ENCODE measurements around the gene COX5B. TPM values are rescaled to one million over a fixed set of nuclear protein-coding genes. Genes with fewer than 3 reads are reported as not detected.
"Not testable (repeated sequence)": the region's sequence is repeated elsewhere in the genome, so short reads cannot be mapped to it uniquely, and the experiment has no call there.

COX5B gene
- total RNA-seq, 1 experiment from 2014 or later, result 262 TPM

DNA sequence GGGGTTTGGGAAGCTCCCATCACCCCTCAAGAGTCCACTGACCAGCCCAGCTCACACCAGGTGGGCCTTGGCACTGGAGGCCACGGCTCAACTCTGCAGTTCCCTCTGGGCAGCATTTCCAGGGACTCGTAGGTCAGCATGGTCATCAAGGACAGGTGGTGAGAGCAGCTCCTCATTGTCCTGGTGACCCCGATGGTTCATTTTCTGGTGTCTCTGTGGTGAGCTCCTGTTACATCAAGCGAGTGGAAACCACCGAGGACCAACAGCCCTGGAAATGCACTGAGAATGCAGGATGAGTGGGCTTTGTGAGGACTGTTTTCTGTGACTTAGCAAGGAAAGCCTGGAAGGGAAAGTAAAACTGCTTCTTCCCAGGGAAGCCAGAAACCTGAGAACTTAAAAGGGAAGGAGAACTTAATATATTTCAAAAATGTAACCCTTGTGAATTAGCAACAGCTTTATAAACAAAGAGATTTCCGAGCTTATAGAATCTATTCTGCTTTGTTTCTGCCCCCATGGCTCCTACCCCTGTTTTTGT lies 26.8 kb downstream of the COX5B start:
- DNase-seq (ENCODE audit: low read depth), result not testable (repeated sequence)

DNA sequence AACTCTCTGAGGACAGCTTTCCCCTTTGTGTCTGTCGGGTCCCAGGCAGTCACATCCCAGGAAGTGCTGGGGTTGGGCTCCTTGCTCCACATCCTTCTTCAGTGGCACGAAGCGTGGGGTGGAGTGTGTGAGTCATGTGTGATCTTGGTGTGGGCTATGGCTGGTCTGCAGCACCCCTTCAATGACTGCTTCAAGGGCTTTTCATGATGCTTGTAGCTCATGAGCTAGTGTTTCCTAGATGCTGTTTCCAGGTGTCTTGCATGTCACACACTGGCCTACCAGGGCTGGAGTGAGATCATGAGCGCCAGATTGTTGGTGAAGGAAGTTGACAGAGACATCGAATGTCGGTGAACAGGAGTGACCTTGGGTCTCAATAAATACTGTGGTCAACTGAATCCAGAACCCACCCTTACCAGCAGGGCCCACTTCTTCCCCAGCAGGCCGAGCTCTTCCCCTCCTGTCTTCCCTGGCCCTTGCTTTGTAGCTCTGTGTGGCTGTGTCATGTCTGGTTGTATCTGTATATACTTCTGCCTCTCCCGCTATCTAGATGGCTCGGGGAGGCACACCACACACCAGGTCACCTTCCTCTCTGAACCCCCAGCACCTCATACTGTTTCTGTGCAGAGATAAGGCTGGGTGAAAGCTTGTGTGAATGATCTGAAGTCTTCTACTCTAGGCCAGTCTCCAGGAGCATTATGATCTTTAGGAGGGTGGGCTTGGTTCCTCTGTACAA lies 27.5 kb downstream of the COX5B start:
- peak; percentile 26 for DNase-seq (ENCODE audit: low read depth)

DNA sequence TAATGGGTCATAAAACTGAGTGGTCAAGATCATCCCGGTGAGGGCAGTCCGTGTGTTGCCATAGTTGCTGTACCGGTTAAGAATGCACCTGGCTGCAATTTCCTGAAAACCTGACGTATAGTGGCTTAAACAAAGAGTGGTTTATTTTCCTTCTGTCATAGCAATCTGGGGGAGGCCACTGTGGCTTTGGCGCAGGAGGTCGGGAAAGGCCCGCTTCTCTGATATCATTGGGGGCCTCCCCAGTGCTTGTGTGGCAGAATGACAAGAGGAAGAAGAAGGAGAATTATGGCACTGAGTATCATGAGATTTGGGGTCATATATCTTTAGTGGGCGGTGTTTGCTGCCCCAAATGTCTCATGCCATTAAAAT lies 28.0 kb downstream of the COX5B start:
- DNase-seq (ENCODE audit: low read depth), result no peak

DNA sequence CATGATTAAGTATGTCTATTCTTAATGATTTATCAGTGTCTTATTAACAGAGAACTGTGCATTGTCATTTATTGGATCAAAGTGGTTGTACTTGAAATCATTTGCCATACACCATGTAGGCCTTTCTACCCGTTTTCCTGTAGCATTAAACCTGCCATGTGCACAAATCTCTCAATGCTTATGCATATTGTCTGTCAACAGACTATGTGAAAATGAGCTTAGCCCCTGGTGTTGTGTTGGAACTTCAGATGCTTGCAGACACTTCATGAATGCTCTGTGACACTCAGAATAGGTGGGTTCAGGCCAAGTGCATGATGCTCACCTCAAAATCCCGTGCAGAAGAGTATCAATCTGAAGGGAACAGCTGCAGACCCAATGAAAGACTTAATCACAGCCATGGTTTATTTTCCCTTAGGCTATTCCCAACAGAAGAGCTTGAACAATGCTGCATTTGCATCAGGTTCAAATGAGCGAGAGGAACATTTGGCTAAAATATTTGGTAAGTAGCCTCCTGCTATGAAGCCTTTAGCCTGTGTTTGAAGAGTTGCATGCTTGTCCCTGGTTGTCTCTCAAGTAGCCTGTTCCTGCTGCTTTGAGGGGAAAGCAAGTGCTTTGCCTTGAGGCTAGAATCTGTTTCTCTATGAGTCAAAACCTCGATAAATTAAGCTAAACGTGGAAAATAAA lies 29.7 kb downstream of the COX5B start:
- no peak for DNase-seq (ENCODE audit: low read depth)

DNA sequence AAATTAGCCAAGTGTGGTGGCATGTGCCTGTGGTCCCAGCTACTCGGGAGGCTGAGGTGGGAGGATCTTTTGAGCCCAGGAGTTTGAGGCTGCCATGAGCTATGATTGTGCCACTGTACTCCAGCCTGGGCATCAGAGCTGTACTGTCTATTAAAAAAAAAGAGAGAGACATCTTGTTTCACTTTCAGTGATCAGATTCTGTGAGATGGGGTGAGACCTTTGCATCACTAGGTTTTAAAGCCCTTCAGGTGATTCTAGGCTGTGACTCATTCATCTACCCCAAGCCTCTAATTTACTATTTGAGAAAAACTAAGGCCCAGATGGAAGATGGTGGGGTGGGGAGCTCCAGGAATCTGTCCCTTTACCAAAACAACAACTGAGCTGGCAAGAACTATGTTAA lies 30.8 kb downstream of the COX5B start:
- DNase-seq (ENCODE audit: low read depth), result no peak

DNA sequence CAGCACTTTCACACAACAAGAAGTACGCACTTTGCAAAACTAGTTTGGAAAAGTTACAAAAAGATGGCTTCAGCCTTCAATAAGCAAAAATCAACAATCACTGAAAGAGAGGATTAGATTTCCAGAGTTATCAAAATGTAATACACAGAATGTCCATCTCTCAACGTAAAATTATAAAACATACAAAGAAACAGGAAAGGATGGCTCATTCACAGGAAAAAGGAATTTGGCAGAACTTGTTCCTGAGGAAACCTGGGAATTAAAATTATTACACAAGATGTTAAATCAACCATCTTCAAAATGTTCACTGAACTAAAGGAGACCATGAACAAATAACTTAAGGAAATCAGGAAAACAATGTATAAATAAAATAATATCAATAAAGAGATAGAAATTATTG lies 31.6 kb downstream of the COX5B start:
- no peak for DNase-seq (ENCODE audit: low read depth)

DNA sequence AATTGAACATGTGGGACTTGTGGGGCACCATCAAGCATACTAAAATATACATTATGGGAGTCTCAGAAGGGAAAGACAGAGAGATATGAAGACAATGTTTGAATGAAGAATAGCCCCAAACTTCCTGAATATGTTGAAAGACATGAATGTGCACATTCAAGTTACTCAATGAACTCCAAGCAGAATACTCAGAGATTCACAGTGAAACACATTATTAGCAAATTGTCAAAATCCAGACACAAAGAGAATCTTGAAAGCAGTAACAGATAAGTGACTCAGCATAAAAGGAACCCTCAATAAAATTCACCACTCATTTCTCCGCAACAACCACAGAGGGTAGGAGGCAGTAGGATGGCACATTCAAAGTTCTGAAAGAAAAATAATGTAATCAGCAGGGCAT lies 32.4 kb downstream of the COX5B start:
- peak; percentile 29 for DNase-seq (ENCODE audit: low read depth)

DNA sequence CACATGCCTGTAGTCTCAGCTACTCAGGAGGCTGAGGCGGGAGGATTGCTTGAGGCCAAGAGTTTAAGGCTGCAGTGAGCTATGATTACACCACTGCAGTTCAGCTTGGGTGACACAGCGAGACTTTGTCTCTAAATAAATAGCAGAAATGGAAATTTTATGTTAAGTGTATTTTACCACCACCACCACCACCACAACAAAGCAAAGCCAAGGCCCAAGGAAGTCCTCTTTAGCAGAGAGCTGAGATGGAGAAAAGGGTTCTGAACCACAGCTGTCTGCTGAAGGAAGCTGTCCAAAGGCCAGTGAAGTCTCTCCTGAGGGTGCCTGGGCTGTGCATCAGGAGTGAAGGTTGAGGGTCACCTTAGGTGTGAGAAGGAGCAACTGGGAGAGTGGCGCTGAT lies 41.4 kb downstream of the COX5B start:
- DNase-seq (ENCODE audit: low read depth), result not testable (repeated sequence)

DNA sequence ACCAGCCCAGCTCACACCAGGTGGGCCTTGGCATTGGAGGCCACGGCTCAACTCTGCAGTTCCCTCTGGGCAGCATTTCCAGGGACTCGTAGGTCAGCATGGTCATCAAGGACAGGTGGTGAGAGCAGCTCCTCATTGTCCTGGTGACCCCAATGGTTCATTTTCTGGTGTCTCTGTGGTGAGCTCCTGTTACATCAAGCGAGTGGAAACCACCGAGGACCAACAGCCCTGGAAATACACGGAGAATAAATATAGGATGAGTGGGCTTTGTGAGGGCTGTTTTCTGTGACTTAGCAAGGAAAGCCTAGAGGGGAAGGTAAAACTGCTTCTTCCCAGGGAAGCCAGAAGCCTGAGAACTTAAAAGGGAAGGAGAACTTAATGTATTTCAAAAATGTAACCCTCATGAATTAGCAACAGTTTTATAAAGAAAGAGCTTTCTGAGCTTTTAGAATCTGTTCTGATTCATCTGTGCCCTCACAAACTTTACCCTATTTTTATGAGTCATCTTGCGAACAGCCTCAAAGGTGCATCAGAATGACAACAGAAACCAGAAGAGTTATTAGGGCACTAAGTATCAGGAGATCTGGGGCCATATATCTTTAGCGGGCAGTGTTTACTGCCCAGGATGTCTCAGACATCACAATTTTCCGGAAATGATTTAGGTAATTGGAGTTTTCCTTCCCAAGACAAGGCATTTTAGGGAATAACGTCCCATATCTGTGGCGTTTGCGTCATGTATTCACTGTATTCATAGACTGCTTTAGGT lies 42.4 kb downstream of the COX5B start:
- DNase-seq (ENCODE audit: low read depth), result peak; percentile 33

DNA sequence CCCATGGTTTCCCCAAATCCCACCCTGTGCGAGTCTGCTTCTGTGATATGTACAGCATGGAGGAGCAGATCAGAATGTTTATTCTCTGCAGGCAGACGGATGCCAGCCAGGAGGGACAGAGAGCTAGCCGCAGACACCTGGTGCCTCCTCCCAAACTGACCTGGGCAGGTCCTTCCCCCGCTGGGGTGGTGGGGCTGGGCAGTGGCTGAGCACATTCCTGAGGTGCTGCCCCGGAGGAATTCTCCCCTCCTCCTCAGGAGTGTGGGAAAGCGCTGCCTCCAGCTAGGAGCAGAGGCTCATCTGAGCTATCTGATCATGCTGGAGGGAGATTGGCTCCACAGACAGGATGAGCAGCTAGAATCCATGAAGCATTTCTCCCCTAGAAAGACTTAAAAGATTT lies 45.3 kb downstream of the COX5B start:
- no peak for DNase-seq (ENCODE audit: low read depth)

DNA sequence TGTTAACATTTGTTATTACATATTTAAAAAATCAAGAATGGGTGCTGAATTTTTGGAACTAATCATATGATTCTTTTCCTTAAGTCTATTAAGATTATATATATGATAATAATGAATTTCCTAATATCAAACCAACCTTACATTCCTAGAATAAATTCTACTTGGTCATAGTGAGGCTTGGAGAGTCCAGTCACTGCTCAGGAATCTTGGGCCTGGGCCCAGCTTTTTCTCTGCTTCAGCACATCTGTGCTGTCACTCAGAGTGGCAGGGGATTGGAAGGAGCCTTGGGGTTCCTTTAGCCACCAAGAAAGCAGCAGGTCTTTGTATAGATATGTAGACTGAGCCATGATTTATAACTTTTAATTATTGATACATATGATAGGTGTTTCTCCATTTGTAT lies 47.6 kb downstream of the COX5B start:
- peak; percentile 50 for DNase-seq (ENCODE audit: low read depth)

DNA sequence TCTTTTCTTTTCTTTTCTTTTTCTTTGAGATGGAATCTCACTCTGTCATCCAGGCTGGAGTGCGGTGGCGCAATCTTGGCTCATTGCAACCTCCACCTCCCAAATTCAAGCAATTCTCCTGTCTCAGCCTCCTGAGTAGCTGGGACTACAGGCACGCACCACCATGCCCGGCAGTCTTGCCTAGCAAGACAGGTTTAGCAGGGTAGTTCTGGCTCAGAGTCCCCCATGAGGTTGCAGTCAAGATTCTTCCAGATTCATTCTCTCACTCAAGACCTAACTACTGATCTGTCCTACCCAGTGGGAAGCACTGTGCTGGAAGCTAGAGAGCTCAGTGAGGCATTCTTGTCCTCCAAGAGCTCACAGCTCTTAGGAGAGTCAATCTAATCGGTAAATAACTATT lies 49.9 kb downstream of the COX5B start:
- no peak for DNase-seq (ENCODE audit: low read depth)

DNA sequence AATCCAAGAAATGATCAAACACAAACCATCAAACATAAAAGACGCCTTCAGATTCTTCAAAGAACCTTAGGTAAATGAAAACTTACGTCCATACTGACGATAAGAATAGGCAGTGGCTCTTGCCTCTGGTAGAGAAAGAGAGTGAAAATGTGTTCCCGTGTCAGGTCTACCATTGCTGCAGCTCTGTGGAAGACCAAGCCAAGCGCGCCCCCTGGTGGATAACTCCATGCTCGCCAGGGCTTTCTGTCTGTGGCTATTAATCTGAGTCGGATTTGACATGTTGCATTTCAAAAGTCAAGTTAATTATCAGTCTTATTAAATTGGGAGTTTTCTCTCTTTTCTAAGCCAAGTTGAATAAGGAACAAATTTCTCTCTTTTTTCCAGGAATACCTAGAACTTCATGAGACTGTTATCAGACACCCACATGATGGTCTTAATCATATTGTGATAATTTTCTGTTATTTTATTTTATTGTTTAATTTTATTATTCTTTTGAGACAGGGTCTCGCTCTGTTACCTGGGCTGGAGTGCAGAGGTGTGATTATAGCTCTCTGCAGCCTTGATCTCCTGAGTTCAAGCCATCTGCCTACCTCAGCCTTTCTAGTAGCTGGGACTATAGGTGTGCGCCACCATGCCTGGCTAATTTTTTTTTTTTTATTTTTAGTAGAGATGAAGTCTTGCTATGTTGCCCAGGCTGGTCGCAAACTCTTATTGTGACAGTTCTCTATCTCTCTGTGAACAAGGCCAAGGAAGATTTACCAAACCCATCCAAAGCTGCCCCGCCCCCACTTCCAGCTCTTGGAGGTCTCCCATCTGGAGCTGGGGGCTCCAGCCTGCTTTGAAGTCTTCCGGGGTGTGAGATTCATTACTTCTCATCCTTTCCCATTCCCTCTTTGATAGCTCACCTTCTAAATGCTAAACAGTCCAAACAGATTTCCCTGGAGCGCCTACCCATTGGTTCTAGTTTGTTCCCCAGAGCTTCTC lies 51.7 kb downstream of the COX5B start:
- peak; percentile 69 for DNase-seq (ENCODE audit: low read depth)

Small RNA genes within 50 kb of the gene (small RNA-seq; reads per million reads assigned to genes)
- gene RNU4-8P, result 0.48 reads per million, percentile 53 among the genes with 10 or more reads in this experiment

Other genes with a start within 250 kb of the COX5B start
- 2.5 and 5.3 TPM in 2 replicates for gene ANKRD36B, start 56.2 kb upstream of the COX5B start, total RNA-seq (2014; rRNA removed; shearing (Covaris generic))
- gene ACTR1B, start 18.0 kb downstream of the COX5B start, total RNA-seq (2014; rRNA removed; shearing (Covaris generic)), result 46.7 and 46.9 TPM in 2 replicates
- 1.0 and 1.7 TPM in 2 replicates for gene C2orf92, start 23.7 kb downstream of the COX5B start, total RNA-seq (2014; rRNA removed; shearing (Covaris generic))
- 0.47 TPM in 1 of 2 replicates, not detected in the other for gene ZAP70, start 67.5 kb downstream of the COX5B start, total RNA-seq (2014; rRNA removed; shearing (Covaris generic))